CD4-positive, CD25-positive, alpha-beta regulatory T cell (primary cell): ENCODE results near the gene FKRP. TPM values are rescaled to one million over a fixed set of nuclear protein-coding genes. Genes with fewer than 3 reads are reported as not detected.
A peak's percentile ranks its signal among the peaks of the same experiment; 100 is the strongest.
"Not testable (repeated sequence)": the region's sequence is repeated elsewhere in the genome, so short reads cannot be mapped to it uniquely, and the experiment has no call there.

Experiments
- ATAC-seq, 2 donors: fragments of 150-1000 bp; cut with Tn5 transposase; one replicate each; pipeline ENCODE4 v1.10.0; 2021; ENCODE audit warnings: low read depth in 2 of 2, moderate number of reproducible peaks in 2 of 2, moderate library complexity in 1 of 2
- DNase-seq, 3 donors: peaks; one replicate each; pipeline versions ENCODE4 v3.0.0 to v3.0.0-alpha.2; 2012 to 2022; ENCODE audit warnings: mixed read lengths in 1 of 3
- H3K27ac ChIP-seq: one replicate; pipeline ENCODE4 v1.7.0; 2013; ENCODE audit warnings: mild to moderate bottlenecking, low read length; ENCODE audit not compliant: insufficient read depth, poor library complexity, severe bottlenecking
- H3K27me3 ChIP-seq: one replicate; pipeline ENCODE4 v1.7.0; 2013; ENCODE audit warnings: low read length; ENCODE audit not compliant: control insufficient read depth, insufficient read depth
- H3K36me3 ChIP-seq: one replicate; pipeline ENCODE4 v1.7.0; 2013; ENCODE audit warnings: mild to moderate bottlenecking, low read length, moderate library complexity; ENCODE audit not compliant: control insufficient read depth, insufficient read depth
- H3K4me1 ChIP-seq: 2 replicates; pipeline ENCODE4 v1.7.0; 2013; ENCODE audit warnings: mild to moderate bottlenecking, low read length; ENCODE audit not compliant: insufficient read depth, control insufficient read depth, poor library complexity, severe bottlenecking
- H3K4me3 ChIP-seq: one replicate; pipeline ENCODE4 v1.7.0; 2013; ENCODE audit warnings: low read depth, mild to moderate bottlenecking, low read length, moderate library complexity
- H3K9me3 ChIP-seq, 2 experiments: 1 replicate in 1 of 2; 2 replicates in 1 of 2; pipeline ENCODE4 v1.7.0; 2013; ENCODE audit warnings: low read length in 2 of 2, mild to moderate bottlenecking in 1 of 2, moderate library complexity in 1 of 2; ENCODE audit not compliant: control insufficient read depth in 2 of 2
- H3K27ac Mint-ChIP-seq, 3 donors: one replicate each; pipeline ENCODE4 v1.8.0; 2020 to 2022; ENCODE audit warnings: mild to moderate bottlenecking in 3 of 3, mixed read lengths in 3 of 3, moderate library complexity in 2 of 3
- H3K27me3 Mint-ChIP-seq: one replicate; pipeline ENCODE4 v1.8.0; 2022; ENCODE audit warnings: mild to moderate bottlenecking, mixed read lengths
- H3K36me3 Mint-ChIP-seq: one replicate; pipeline ENCODE4 v1.8.0; 2020; ENCODE audit warnings: mixed read lengths
- H3K4me1 Mint-ChIP-seq, 4 donors: one replicate each; pipeline ENCODE4 v1.8.0; 2020 to 2022; ENCODE audit warnings: mixed read lengths in 4 of 4, mild to moderate bottlenecking in 1 of 4
- H3K4me3 Mint-ChIP-seq, 4 donors: one replicate each; pipeline ENCODE4 v1.8.0; 2020 to 2022; ENCODE audit warnings: mild to moderate bottlenecking in 4 of 4, mixed read lengths in 4 of 4, moderate library complexity in 3 of 4
- H3K9me3 Mint-ChIP-seq, 7 donors: one replicate each; pipeline ENCODE4 v1.8.0; 2020 to 2022; ENCODE audit warnings: mixed read lengths in 7 of 7, mild to moderate bottlenecking in 3 of 7, moderate library complexity in 2 of 7
- polyA plus RNA-seq, 4 donors: library from polyadenylated mRNA; unstranded; fragments of 300-500 nt; fragmentation: Illumina TruSeq; gene quantifications; one replicate each; pipeline ENCODE4 v1.2.3, GENCODE V29; 2021
- total RNA-seq: library from RNA; stranded (reverse); gene quantifications from one replicate; pipeline ENCODE4 v1.2.3, GENCODE V29; 2022

Gene FKRP
- total and polyA plus RNA-seq, 5 donors from 2014 or later = 2.7 to 18.7 (median 4.0) TPM

DNA sequence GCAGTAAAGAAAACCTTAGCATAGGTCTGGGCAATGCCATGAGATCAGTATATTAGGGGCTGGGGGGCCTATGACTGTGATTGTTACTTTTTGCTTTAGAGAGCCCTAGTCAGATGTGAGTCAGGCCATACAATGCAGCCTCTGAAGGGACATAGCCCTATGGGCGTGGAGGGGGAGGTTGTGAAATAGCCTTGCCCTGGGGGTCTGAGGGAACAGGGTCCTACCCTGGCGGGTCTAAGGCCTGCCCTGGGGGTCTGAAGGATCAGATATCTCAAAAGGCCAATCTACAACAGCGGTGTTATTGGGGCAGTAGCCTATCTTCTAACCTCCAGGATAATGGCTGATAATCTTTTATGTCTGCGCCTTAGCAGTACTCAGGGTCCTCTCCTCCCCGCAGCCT is 56.3 kb downstream of the FKRP start:
- ATAC-seq (no peak), DNase-seq (no peak)

GRCh38 chr19:46803555-46803954 is 57.7 kb downstream of the FKRP start:
- no peaks in the 10 kb centered on the region for H3K36me3 ChIP-seq
- H3K9me3 Mint-ChIP-seq = no peaks in the 10 kb centered on the region
- H3K27ac Mint-ChIP-seq = no peak overlapping the region
- H3K36me3 Mint-ChIP-seq = no peaks in the 10 kb centered on the region
- H3K4me1 Mint-ChIP-seq = no peaks in the 10 kb centered on the region
- H3K27ac ChIP-seq = no peak overlapping the region
- no peak overlapping the region for H3K4me3 ChIP-seq
- DNase-seq (no peak), ATAC-seq (no peak)
- H3K27me3 ChIP-seq = no peaks in the 10 kb centered on the region
- no peaks in the 10 kb centered on the region for H3K9me3 ChIP-seq
- H3K4me3 Mint-ChIP-seq = no peak overlapping the region
- H3K27me3 Mint-ChIP-seq = no peaks in the 10 kb centered on the region
- H3K4me1 ChIP-seq = no peaks in the 10 kb centered on the region

More for the DNA sequence above, 56.3 kb downstream of the FKRP start:
- no peaks in the 10 kb centered on the region for H3K9me3 ChIP-seq
- no peaks in the 10 kb centered on the region for H3K36me3 ChIP-seq
- Mint-ChIP-seq H3K27ac (peak overlapping the region in 1 of 3 donors; percentile 83), H3K4me1 (no peaks in the 10 kb centered on the region), H3K4me3 (no peak overlapping the region), H3K9me3 (no peaks in the 10 kb centered on the region), H3K27me3 (no peaks in the 10 kb centered on the region), H3K36me3 (no peaks in the 10 kb centered on the region)
- no peak overlapping the region for H3K4me3 ChIP-seq
- no peaks in the 10 kb centered on the region for H3K4me1 ChIP-seq
- no peak overlapping the region for H3K27ac ChIP-seq
- H3K27me3 ChIP-seq = no peaks in the 10 kb centered on the region

DNA sequence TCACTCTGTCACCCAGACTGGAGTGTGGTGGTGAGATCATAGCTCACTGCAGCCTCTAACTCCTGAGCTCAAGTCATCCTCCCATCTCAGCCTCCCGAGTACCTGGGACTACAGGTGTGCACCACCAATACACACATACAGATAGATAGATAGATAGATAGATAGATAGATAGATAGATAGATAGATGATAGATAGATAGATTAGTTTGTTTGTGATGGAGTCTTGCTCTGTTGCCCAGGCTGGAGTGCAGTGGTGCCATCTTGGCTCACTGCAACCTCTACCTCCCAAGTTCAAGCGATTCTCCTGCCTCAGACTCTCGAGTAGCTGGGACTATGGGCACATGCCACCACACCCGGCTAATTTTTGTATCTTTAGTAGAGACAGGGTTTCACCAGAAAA is 58.6 kb downstream of the FKRP start:
- H3K36me3 ChIP-seq, H3K27ac ChIP-seq, DNase-seq, H3K9me3 ChIP-seq, H3K9me3 Mint-ChIP-seq, H3K4me3 Mint-ChIP-seq, H3K4me3 ChIP-seq, H3K27me3 Mint-ChIP-seq, H3K27me3 ChIP-seq, H3K4me1 ChIP-seq, H3K4me1 Mint-ChIP-seq, ATAC-seq, H3K27ac Mint-ChIP-seq, H3K36me3 Mint-ChIP-seq: not testable (repeated sequence)

DNA sequence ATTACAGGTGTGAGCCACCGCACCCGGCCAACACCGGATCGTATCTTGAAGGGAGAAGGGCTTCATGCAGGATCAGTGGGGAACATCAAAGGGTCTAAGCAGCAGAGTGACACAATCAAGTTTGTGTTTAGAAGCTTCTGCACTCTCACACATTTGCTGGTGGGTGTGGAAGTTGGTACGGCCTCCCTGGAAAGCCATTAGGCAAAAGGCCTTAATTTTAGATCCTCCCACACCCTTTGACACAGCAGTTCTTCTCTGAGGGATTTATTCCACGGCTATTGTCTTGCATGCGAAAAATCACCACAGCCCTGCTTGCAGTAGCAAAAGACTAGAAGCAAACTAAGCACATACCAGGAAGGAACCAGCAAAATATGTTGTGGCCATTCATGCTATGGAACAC is 60.8 kb downstream of the FKRP start:
- no peaks in the 10 kb centered on the region for H3K4me1 ChIP-seq
- H3K36me3 Mint-ChIP-seq = no peaks in the 10 kb centered on the region
- H3K27ac ChIP-seq = no peak overlapping the region
- H3K9me3 Mint-ChIP-seq = no peaks in the 10 kb centered on the region
- H3K4me3 ChIP-seq = no peak overlapping the region
- DNase-seq (no peak), ATAC-seq (no peak)
- no peaks in the 10 kb centered on the region for H3K36me3 ChIP-seq
- no peaks in the 10 kb centered on the region for H3K27me3 ChIP-seq
- H3K4me3 Mint-ChIP-seq = no peak overlapping the region
- H3K9me3 ChIP-seq = no peaks in the 10 kb centered on the region
- no peaks in the 10 kb centered on the region for H3K27me3 Mint-ChIP-seq
- no peak overlapping the region for H3K27ac Mint-ChIP-seq
- no peaks in the 10 kb centered on the region for H3K4me1 Mint-ChIP-seq

Other genes starting within 250 kb of the FKRP start
- gene CALM3, start 144.7 kb upstream of the FKRP start, total RNA-seq = 286 TPM
- gene CALM3, start 144.7 kb upstream of the FKRP start, polyA plus RNA-seq = 100 to 1,000 TPM; 207 to 361 (median 286) TPM
- gene PTGIR, start 121.0 kb upstream of the FKRP start, total RNA-seq = 8.6 TPM
- gene PTGIR, start 121.0 kb upstream of the FKRP start, polyA plus RNA-seq = 10 to 100 TPM in 2 of 4 donors, 1 to 10 TPM in 1, under 1 TPM in 1; 0.31 to 16.8 (median 10.1) TPM
- not detected for gene GNG8, start 109.9 kb upstream of the FKRP start, total RNA-seq
- gene GNG8, start 109.9 kb upstream of the FKRP start, polyA plus RNA-seq = 10 to 100 TPM in 1 of 4 donors, 1 to 10 TPM in 2, not detected in 1; 6.8 to 15.7 (median 8.6) TPM
- not detected for gene DACT3, start 84.9 kb upstream of the FKRP start, total RNA-seq
- not detected for gene DACT3, start 84.9 kb upstream of the FKRP start, polyA plus RNA-seq
- 171 TPM for gene PRKD2, start 28.9 kb upstream of the FKRP start, total RNA-seq
- 10 to 100 TPM; 37.0 to 54.5 (median 44.7) TPM for gene PRKD2, start 28.9 kb upstream of the FKRP start, polyA plus RNA-seq
- 121 TPM for gene STRN4, start 393 bp downstream of the FKRP start, total RNA-seq
- 10 to 100 TPM; 11.9 to 16.7 (median 15.0) TPM for gene STRN4, start 393 bp downstream of the FKRP start, polyA plus RNA-seq
- 23.9 TPM for gene SLC1A5, start 42.5 kb downstream of the FKRP start, total RNA-seq
- 10 to 100 TPM; 23.6 to 28.8 (median 27.2) TPM for gene SLC1A5, start 42.5 kb downstream of the FKRP start, polyA plus RNA-seq
- 41.5 TPM for gene AP2S1, start 104.8 kb downstream of the FKRP start, total RNA-seq
- gene AP2S1, start 104.8 kb downstream of the FKRP start, polyA plus RNA-seq = 10 to 100 TPM; 61.3 to 90.1 (median 75.3) TPM
- 47.7 TPM for gene ARHGAP35, start 114.9 kb downstream of the FKRP start, total RNA-seq
- 1 to 10 TPM; 3.4 to 4.7 (median 4.2) TPM for gene ARHGAP35, start 114.9 kb downstream of the FKRP start, polyA plus RNA-seq